ENCODE measurements around the gene DPPA2. TPM values are rescaled to one million over a fixed set of nuclear protein-coding genes. Genes with fewer than 3 reads are reported as not detected.

The DPPA2 gene
- total RNA-seq, 1 donor from 2014 or later, result 1.8 TPM

DNA sequence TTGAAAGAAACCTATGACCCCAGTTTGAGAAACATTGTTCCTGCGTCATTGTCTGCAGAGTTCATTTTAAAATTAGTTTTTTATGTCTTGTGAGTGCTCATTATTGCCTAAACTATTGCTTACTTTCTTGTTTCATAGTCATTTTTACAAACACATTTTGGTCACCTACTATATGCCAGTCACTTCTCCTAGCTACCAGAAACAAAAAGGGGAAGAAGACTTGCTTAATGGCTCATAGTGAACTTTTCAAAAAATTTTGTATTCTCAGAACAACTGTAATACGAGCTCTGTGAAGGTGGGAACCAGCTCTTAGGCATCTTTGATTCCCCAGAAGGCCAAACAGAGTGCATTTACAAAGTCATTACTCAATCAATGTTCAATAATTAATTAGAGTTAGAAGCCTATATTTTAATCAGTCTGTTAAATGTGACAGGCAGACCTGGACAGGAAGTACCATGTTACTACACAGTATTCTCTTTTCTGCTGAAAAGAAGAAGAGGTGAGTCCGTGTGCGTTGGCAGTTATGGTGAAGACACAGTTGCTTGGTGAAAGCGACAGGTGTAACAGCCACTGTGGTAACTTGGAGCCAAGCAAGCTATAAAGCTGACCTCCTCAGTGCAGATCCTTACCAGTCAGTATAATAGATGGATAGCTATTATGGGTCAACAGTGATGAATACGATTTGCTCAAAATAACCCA, 46.6 kb downstream of the DPPA2 start:
- Histone ChIP-seq H3K4me3 (no peak overlapping the region), H3K27me3 (no peaks in the 10 kb centered on the region), H3K9ac (no peak overlapping the region), H3K9me3 (ENCODE audit: low read depth) (peaks cover 4% of the 10 kb centered on the region), H3K4me1 (no peaks in the 10 kb centered on the region), H3K79me2 (ENCODE audit: low read depth) (no peaks in the 10 kb centered on the region), H2AFZ (replicated peaks) (no peak overlapping the region), H4K20me1 (ENCODE audit: low read depth) (no peaks in the 10 kb centered on the region), H3F3A (ENCODE audit: low read depth) (no peaks in the 10 kb centered on the region), H3K36me3 (no peaks in the 10 kb centered on the region), H3K4me2 (no peak overlapping the region), H3K27ac (no peak overlapping the region)
- Mint-ChIP-seq H3K36me3 (no peaks in the 10 kb centered on the region), H3K27ac (no peak overlapping the region), H3K27me3 (ENCODE audit: insufficient read depth, low read depth) (no peaks in the 10 kb centered on the region), H3K4me3 (no peak overlapping the region), H3K9me3 (no peaks in the 10 kb centered on the region), H3K4me1 (no peaks in the 10 kb centered on the region)
- no peak for DNase-seq (ENCODE audit: low spot score)
- TF ChIP-seq EZH2phosphoT487 (IDR thresholded peaks at IDR 0.05) (no peak), EZH2 (IDR thresholded peaks at IDR 0.05) (no peak)
- TF ChIP-seq, protein P1, sequence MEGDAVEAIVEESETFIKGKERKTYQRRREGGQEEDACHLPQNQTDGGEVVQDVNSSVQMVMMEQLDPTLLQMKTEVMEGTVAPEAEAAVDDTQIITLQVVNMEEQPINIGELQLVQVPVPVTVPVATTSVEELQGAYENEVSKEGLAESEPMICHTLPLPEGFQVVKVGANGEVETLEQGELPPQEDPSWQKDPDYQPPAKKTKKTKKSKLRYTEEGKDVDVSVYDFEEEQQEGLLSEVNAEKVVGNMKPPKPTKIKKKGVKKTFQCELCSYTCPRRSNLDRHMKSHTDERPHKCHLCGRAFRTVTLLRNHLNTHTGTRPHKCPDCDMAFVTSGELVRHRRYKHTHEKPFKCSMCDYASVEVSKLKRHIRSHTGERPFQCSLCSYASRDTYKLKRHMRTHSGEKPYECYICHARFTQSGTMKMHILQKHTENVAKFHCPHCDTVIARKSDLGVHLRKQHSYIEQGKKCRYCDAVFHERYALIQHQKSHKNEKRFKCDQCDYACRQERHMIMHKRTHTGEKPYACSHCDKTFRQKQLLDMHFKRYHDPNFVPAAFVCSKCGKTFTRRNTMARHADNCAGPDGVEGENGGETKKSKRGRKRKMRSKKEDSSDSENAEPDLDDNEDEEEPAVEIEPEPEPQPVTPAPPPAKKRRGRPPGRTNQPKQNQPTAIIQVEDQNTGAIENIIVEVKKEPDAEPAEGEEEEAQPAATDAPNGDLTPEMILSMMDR (IDR thresholded peaks at IDR 0.05), result no peak

DNA sequence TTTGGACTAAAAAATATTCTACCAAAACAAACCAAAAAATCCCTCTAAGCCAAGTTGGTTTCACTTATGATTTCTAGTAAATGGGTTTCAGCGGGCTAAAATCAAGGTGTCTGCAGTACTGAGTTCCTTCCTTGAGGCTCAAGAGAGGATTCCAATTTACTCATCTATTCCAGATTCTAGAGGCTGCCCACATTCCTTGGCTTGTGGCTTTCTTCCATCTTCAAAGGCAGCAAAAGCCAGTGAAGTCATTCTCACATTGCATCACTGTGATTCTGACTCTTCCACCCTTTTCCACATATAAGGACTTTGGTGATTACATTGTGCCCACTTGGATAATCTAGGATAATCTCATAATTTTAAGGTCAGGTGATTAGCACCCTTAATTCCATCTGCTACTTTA, 48.1 kb downstream of the DPPA2 start:
- Mint-ChIP-seq H3K9me3 (no peaks in the 10 kb centered on the region), H3K36me3 (no peaks in the 10 kb centered on the region), H3K27ac (no peak overlapping the region), H3K4me1 (no peaks in the 10 kb centered on the region), H3K4me3 (no peak overlapping the region), H3K27me3 (ENCODE audit: insufficient read depth, low read depth) (no peaks in the 10 kb centered on the region)
- no peak overlapping the region for H3K9ac ChIP-seq
- H2AFZ ChIP-seq (replicated peaks), result no peak overlapping the region
- H3K9me3 ChIP-seq (ENCODE audit: low read depth), result peaks cover 4% of the 10 kb centered on the region
- H3K4me2 ChIP-seq, result no peak overlapping the region
- H3K4me1 ChIP-seq, result no peaks in the 10 kb centered on the region
- H3K4me3 ChIP-seq, result no peak overlapping the region
- DNase-seq (ENCODE audit: low spot score), result no peak
- no peak overlapping the region for H3K27ac ChIP-seq
- H3K36me3 ChIP-seq, result no peaks in the 10 kb centered on the region
- H3F3A ChIP-seq (ENCODE audit: low read depth), result no peaks in the 10 kb centered on the region
- no peaks in the 10 kb centered on the region for H3K27me3 ChIP-seq
- no peaks in the 10 kb centered on the region for H3K79me2 ChIP-seq (ENCODE audit: low read depth)
- no peaks in the 10 kb centered on the region for H4K20me1 ChIP-seq (ENCODE audit: low read depth)
- TF ChIP-seq, protein P1 (IDR thresholded peaks at IDR 0.05), result no peak
- no peak for TF ChIP-seq EZH2 (IDR thresholded peaks at IDR 0.05)
- no peak for TF ChIP-seq EZH2phosphoT487 (IDR thresholded peaks at IDR 0.05)

DNA sequence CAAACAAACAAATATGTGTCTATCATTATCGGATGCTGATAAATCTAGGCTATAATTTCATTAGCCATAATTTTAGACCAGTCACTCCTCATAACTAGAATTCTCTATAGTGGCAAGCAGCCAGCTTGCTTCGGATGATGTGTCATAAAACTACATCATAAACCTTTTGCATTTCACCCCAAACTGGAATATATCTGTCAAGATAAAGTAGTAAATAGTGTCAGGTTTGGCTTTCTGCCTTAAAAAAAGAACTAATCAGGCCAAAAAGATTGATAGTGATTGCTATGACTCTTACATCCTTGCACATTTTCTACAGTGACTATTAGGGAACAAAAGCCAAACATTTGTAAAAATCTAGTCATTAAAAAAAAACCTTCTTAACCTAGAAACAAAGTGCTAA, 51.0 kb downstream of the DPPA2 start:
- Mint-ChIP-seq H3K36me3 (no peaks in the 10 kb centered on the region), H3K27ac (no peak overlapping the region), H3K27me3 (ENCODE audit: insufficient read depth, low read depth) (no peaks in the 10 kb centered on the region), H3K4me3 (no peak overlapping the region), H3K4me1 (no peaks in the 10 kb centered on the region), H3K9me3 (no peaks in the 10 kb centered on the region)
- H3K36me3 ChIP-seq, result no peaks in the 10 kb centered on the region
- H3K27ac ChIP-seq, result no peak overlapping the region
- no peak overlapping the region for H3K4me2 ChIP-seq
- H3F3A ChIP-seq (ENCODE audit: low read depth), result no peaks in the 10 kb centered on the region
- H3K9ac ChIP-seq, result no peak overlapping the region
- H2AFZ ChIP-seq (replicated peaks), result no peak overlapping the region
- no peak for DNase-seq (ENCODE audit: low spot score)
- H3K27me3 ChIP-seq, result no peaks in the 10 kb centered on the region
- H3K79me2 ChIP-seq (ENCODE audit: low read depth), result no peaks in the 10 kb centered on the region
- no peak overlapping the region for H3K4me3 ChIP-seq
- no peaks in the 10 kb centered on the region for H4K20me1 ChIP-seq (ENCODE audit: low read depth)
- peaks cover 4% of the 10 kb centered on the region for H3K9me3 ChIP-seq (ENCODE audit: low read depth)
- H3K4me1 ChIP-seq, result no peaks in the 10 kb centered on the region
- TF ChIP-seq, protein P1 (IDR thresholded peaks at IDR 0.05), result no peak
- TF ChIP-seq EZH2phosphoT487 (IDR thresholded peaks at IDR 0.05) (no peak), EZH2 (IDR thresholded peaks at IDR 0.05) (no peak)
